Muscle layer of colon (tissue), 2 donors: ENCODE data around the gene PARP16.

Experiments used
- H3K27ac ChIP-seq: one replicate; pipeline ENCODE4 v1.7.0; 2013; ENCODE audit warnings: low read depth, mild to moderate bottlenecking, low read length, moderate library complexity
- H3K27me3 ChIP-seq, 2 donors: one replicate each; pipeline ENCODE4 v1.7.0; 2013; ENCODE audit warnings: low read length in 2 of 2, mild to moderate bottlenecking in 2 of 2; ENCODE audit not compliant: insufficient read depth in 2 of 2, control insufficient read depth in 1 of 2
- H3K36me3 ChIP-seq: one replicate; pipeline ENCODE4 v1.7.0; 2013; ENCODE audit warnings: mild to moderate bottlenecking, low read length; ENCODE audit not compliant: insufficient read depth
- H3K4me1 ChIP-seq: one replicate; pipeline ENCODE4 v1.7.0; 2013; ENCODE audit warnings: mild to moderate bottlenecking, low read length; ENCODE audit not compliant: insufficient read depth
- H3K4me3 ChIP-seq, 2 donors: one replicate each; pipeline ENCODE4 v1.7.0; 2013; ENCODE audit warnings: low read length in 2 of 2, low read depth in 1 of 2, mild to moderate bottlenecking in 1 of 2, moderate library complexity in 1 of 2
- H3K9ac ChIP-seq: one replicate; pipeline ENCODE4 v1.7.0; 2013; ENCODE audit warnings: low read length
- H3K9me3 ChIP-seq: one replicate; pipeline ENCODE4 v1.7.0; 2013; ENCODE audit warnings: mild to moderate bottlenecking, low read length
- donor health status: abdominal sarcoma.
- donor health status: Adenocarcinoma of cecum.

PARP16 gene, protein sequence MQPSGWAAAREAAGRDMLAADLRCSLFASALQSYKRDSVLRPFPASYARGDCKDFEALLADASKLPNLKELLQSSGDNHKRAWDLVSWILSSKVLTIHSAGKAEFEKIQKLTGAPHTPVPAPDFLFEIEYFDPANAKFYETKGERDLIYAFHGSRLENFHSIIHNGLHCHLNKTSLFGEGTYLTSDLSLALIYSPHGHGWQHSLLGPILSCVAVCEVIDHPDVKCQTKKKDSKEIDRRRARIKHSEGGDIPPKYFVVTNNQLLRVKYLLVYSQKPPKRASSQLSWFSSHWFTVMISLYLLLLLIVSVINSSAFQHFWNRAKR

DNA sequence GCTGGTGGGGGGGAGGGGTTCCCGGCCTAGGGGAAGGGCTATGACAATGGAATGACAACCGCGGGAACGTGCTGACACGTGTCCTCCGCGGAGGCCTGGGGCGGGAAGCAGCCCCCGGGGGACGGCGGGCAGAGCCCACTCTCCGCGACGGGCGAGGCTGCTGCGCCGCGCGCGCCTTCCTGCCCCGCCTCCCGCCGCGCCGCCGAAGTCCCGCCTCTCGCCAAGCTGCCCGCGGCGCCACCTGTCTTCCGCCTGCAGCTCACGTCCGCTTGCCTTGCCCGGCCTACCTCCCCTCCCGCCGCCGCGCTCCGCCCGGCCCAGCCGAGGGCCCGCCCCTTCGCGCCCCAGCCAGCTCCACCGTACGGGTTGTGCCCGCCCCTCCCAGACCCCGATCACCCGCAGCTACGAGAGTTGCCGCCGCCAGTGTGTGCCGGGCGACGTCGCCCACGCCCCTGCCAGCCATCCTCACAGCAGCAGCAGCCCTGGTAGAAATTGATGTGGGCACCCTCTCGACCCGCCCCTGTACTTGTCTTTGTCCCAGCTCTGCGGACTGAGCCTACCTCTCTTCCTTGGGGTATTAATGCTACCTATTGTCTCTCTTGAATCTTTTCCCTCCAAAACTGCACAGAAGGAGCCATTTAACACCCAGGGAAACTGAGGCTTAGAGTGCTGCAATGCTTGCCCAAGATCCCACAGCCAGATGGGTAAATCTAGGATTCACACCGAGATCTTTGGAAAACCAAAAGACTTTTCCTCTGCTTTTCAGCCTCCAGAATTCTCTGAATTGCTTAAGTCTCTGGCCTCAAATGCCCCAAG lies at the start of gene PARP16:
Gene PARP16, minus strand, starts transcription at position 180 of the 816 bp plus-strand sequence. CDS start 457 bp downstream, outside the sequence.
- Histone ChIP-seq H3K4me3 (peak within 1 kb of the TSS; percentile 86 to 88), H3K4me1 (peaks cover 25% of the 10 kb centered on the region), H3K9me3 (no peaks in the 10 kb centered on the region), H3K36me3 (no peaks in the 10 kb centered on the region), H3K27ac (peak within 1 kb of the TSS; percentile 91), H3K9ac (peak within 1 kb of the TSS; percentile 82), H3K27me3 (no peaks in the 10 kb centered on the region)

DNA sequence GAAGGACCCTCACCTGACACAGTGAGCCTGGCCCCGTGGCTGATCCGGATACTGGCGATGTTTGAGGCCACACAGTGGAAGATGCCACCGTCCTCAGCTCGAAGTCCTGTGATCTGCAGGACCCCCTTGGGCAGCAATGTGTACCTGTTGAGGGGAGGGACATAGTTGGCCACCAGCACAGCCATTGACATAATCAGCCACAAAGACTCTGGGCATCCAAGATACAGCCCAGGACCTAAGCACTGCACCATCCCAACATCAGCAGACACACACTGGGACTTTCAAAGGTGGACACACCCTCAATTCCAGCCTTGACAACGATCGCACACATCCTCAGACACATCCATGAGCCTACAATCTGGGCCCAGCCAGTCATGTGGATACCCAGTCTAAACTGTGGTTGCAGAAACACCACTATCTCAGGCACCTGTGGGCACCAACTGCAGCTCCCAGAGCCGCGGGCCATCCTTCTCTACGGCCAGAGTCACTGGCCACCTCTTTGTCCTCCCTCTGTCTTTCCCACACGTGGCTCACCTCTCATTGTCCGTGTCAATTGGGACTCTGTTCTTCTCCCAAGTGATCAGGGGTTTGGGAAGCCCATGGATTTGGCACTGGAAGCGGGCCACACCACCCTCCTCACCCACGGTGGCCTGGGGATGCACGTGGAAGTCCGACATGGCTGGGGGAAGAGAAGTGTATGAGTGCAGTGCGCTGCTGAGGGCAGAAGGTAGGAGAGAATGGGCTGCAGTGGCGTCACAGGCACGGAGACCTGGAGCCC lies 48.8 kb upstream of the PARP16 start:
- Histone ChIP-seq H3K9me3 (no peaks in the 10 kb centered on the region), H3K4me3 (no peak overlapping the region), H3K27me3 (no peaks in the 10 kb centered on the region), H3K36me3 (no peaks in the 10 kb centered on the region), H3K4me1 (no peaks in the 10 kb centered on the region), H3K27ac (no peak overlapping the region), H3K9ac (no peak overlapping the region)

DNA sequence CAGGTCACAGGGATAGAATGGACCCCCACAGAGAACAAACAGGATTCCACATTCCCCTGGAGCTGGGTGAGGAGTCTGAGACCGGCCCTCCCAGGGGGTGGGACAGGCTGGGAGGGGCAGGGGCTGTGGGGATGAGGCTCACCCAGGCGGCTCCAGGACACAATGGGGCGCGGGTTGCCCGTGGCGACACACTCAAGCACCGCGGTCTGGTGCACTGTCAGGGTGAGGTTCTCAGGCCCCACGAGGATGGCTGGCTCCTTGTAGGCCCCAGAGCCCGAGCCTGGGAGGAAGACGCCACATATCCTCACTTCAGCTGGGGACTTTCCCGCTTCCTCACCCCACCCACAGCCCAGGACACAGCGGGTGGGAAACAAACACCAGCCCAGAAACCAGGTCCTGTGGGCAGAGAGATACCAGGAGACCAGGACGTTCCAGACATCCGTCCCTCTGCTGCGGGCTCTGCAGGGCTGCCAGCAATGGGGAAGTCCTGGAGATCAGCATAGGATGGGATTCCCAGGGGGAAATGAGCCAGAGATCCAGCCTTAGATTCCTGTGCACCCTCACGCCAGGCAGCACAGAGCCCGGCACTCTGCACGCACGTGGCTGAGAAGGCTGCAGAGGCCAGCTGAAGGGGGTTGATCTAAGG lies 48.0 kb upstream of the PARP16 start:
- H3K4me1 ChIP-seq, result no peaks in the 10 kb centered on the region
- no peaks in the 10 kb centered on the region for H3K36me3 ChIP-seq
- no peaks in the 10 kb centered on the region for H3K27me3 ChIP-seq
- no peak overlapping the region for H3K27ac ChIP-seq
- H3K4me3 ChIP-seq, result no peak overlapping the region
- H3K9me3 ChIP-seq, result no peaks in the 10 kb centered on the region
- no peak overlapping the region for H3K9ac ChIP-seq

DNA sequence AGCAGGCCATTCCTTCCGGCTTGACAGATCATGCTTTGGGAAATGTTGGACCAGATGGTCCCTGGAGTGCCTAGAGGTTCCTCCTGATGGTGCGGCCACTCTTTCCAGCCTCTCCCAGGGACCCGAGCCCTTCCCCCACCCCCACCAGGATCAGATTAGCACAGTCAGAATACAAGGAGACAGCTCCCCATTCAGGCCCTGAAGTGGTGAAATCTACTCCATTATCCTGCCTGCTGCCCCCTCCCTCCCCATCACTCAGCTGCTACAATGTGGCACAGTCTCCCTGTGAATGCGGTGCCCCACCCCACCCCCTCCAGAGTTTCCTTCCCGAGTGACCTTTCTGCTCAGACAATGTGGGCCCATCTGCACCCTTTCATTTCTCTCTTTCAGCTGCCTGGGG lies 47.2 kb upstream of the PARP16 start:
- H3K36me3 ChIP-seq, result no peaks in the 10 kb centered on the region
- H3K4me3 ChIP-seq, result no peak overlapping the region
- H3K4me1 ChIP-seq, result no peaks in the 10 kb centered on the region
- no peak overlapping the region for H3K9ac ChIP-seq
- no peaks in the 10 kb centered on the region for H3K27me3 ChIP-seq
- no peaks in the 10 kb centered on the region for H3K9me3 ChIP-seq
- H3K27ac ChIP-seq, result no peak overlapping the region

DNA sequence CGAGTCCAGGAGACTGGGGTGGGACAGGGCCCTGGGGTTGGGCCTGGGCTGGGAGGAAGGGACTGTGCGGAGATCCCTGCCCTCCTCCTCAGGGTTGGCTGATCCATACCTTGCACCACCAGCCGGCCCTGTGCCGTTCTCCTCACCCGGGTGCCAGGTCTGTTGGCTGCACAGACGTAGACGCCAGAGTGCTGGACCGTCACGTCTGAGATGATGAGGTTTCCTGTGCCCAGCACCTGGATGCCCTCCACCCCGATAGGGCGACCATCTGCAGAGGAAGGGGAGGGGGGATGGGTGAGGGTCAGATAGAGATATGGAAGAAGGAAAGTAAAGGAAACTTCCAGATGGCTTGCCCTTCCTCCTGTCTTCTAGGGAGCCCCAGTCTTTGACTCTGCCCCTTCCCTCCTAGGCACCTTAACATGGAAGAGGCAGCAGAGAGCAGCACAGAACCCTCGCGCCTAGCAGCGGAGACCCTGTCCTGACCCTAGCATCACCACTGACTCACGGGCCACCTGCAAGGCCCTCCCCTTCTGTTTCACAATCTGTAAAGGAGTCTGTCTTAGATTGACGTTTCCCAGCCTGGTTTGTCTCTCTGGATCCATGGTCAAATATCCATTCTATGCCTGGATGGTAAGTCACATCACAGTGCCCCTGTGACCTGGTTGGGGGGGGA lies 46.6 kb upstream of the PARP16 start:
- no peaks in the 10 kb centered on the region for H3K9me3 ChIP-seq
- H3K9ac ChIP-seq, result no peak overlapping the region
- H3K4me1 ChIP-seq, result no peaks in the 10 kb centered on the region
- H3K36me3 ChIP-seq, result no peaks in the 10 kb centered on the region
- H3K27me3 ChIP-seq, result no peaks in the 10 kb centered on the region
- no peak overlapping the region for H3K4me3 ChIP-seq
- H3K27ac ChIP-seq, result no peak overlapping the region

DNA sequence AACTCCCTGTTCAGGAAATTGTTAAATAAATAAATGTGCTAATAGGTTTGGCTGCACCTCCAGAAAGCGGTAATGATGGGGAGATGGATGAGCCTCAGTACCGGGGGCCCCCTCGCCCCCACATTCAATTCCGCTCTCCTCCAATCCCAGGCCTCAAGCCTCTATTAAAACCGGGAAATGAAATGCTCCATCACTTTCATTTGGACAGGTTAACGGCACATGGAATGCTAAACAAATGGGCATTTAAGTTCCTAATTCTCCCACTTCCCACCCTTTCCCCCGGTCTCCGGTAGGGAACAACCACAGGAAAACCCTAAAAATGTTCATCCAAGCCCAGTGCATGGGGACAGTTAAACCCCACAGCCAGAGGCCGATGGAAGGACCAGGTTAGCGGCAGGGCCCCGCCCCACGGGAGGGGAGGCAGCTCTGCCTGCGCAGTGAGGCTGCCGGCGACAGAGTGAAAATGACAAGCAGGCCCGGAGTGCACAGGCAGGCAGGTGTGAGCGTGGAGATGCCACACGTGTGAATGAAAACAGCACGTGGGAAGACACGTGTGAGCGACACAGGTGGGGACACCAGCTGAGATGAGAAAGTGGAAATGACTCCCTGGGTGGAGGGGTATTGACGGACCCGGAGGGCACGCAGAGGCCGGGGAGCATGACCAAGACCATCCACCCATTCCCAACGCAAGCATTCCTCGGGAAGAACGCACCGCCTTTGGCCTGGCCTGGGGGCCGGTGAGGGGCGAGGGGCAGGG lies 45.9 kb upstream of the PARP16 start:
- no peaks in the 10 kb centered on the region for H3K27me3 ChIP-seq
- no peaks in the 10 kb centered on the region for H3K9me3 ChIP-seq
- H3K36me3 ChIP-seq, result no peaks in the 10 kb centered on the region
- H3K9ac ChIP-seq, result no peak overlapping the region
- H3K27ac ChIP-seq, result no peak overlapping the region
- H3K4me1 ChIP-seq, result no peaks in the 10 kb centered on the region
- no peak overlapping the region for H3K4me3 ChIP-seq

DNA sequence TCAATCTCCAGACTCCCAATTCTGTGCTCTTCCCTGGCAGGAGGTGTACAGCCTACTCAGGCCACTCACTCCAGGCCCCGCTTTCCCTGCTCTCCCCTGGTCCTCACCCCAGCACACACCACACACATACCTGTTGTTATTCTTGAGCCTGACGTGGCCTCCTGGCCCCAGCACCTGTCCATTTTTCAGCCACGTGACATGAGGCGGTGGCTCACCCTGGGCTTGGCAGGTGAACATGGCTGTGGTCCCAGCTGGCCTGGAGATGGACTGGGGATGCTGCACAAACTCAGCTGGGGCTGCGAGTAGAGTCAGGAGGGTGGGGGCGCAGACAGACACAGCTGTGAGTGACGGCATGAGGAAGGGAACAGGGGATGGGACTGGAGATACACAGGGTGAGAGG lies 45.1 kb upstream of the PARP16 start:
- Histone ChIP-seq H3K27me3 (no peaks in the 10 kb centered on the region), H3K9ac (no peak overlapping the region), H3K9me3 (no peaks in the 10 kb centered on the region), H3K36me3 (no peaks in the 10 kb centered on the region), H3K4me3 (no peak overlapping the region), H3K27ac (no peak overlapping the region), H3K4me1 (no peaks in the 10 kb centered on the region)

DNA sequence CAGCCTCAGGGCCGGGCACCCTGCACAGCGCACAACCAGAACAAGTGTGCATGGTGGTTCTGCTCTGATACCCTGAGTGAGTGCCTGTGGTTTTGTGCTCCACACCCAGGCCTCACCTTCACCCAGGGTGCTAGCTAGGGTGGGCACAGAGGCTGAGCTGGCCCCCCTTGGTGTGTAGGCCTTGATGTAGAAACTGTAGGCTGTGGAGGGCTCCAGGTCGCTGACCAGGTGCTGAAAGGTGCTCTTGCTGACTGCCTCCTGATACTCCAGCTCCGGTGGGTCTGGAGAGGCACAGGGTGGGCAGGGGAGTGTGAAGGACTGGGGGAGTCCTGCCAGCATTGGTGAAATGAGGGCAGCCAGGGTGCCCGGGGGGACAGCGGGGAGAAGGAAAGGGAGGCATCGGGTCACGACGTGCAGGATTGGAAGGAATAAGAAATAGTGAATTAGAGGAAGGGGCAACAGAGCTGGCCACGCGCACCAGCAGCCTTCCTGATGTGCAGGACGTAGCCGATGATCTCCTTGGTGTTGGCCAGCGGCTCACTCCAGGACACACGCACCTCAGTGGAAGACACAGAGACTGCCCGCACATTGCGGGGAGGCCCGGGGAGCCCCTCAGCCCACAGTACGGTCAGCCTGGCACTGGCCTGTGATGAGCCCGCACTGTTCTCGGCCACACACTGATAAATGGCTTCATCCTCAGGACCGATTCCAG lies 44.4 kb upstream of the PARP16 start:
- no peaks in the 10 kb centered on the region for H3K27me3 ChIP-seq
- no peaks in the 10 kb centered on the region for H3K4me1 ChIP-seq
- H3K27ac ChIP-seq, result no peak overlapping the region
- no peaks in the 10 kb centered on the region for H3K36me3 ChIP-seq
- H3K9me3 ChIP-seq, result no peaks in the 10 kb centered on the region
- no peak overlapping the region for H3K9ac ChIP-seq
- no peak overlapping the region for H3K4me3 ChIP-seq

DNA sequence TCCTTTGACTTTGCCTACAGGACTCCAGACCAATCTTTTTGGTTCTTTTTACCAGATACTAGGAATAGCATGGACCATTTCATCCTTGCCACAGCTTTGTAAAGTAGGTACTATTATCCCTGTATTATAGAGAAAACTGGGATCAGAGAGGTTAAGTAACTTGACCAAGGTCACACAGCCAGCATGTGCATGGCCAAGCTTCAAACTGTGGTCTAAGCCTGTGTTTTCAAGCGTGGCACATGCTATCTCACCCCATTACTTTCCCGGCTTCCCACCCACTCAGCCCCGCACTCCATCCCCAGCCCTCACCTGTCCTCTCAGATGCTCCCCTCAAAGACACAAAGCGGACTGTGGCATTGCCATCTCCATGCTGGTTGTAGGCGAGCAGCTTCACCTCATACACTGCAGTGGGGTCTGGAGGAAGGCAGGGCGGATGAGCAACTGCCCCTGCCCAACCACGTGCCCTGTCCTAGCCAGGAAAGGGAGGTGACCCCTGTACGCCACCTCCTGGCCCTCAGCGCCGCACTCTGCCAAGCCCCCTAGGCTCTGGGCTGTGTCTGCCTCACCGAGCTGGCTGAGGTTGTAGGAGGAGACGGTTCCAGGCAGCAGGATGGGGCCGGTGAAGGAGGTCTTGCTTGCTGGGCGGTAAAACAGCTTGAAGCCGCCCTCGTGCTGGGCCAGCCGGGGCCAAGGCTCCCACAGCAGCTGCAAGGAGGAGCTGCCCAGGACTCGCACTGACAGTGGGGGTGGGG lies 43.5 kb upstream of the PARP16 start:
- H3K9ac ChIP-seq, result no peak overlapping the region
- H3K9me3 ChIP-seq, result no peaks in the 10 kb centered on the region
- H3K4me1 ChIP-seq, result no peaks in the 10 kb centered on the region
- H3K27ac ChIP-seq, result no peak overlapping the region
- H3K4me3 ChIP-seq, result no peak overlapping the region
- no peaks in the 10 kb centered on the region for H3K27me3 ChIP-seq
- H3K36me3 ChIP-seq, result no peaks in the 10 kb centered on the region
